Stomach smooth muscle (tissue), 2 donors: ENCODE measurements around the gene SMIM36.

Experiments
- H3K27ac ChIP-seq: one replicate; pipeline ENCODE4 v1.7.0; 2013; ENCODE audit warnings: mild to moderate bottlenecking, low read length, inconsistent platforms
- H3K27me3 ChIP-seq, 2 donors: one replicate each; pipeline ENCODE4 v1.7.0; 2013; ENCODE audit warnings: low read length in 2 of 2; ENCODE audit not compliant: insufficient read depth in 2 of 2, control insufficient read depth in 1 of 2
- H3K36me3 ChIP-seq, 2 donors: one replicate each; pipeline ENCODE4 v1.7.0; 2013; ENCODE audit warnings: low read length in 2 of 2; ENCODE audit not compliant: control insufficient read depth in 2 of 2, insufficient read depth in 2 of 2
- H3K4me1 ChIP-seq: one replicate; pipeline ENCODE4 v1.7.0; 2013; ENCODE audit warnings: low read length; ENCODE audit not compliant: control insufficient read depth, insufficient read depth
- H3K4me3 ChIP-seq, 2 donors: one replicate each; pipeline ENCODE4 v1.7.0; 2013; ENCODE audit warnings: low read length in 2 of 2
- H3K9ac ChIP-seq, 2 donors: one replicate each; pipeline ENCODE4 v1.7.0; 2013; ENCODE audit warnings: low read length in 2 of 2, mild to moderate bottlenecking in 1 of 2
- H3K9me3 ChIP-seq, 2 donors: one replicate each; pipeline ENCODE4 v1.7.0; 2013; ENCODE audit warnings: low read length in 2 of 2; ENCODE audit not compliant: control insufficient read depth in 2 of 2
- donor health status: healthy.
- donor health status: Pancreatic carcinoma.

SMIM36 gene

GRCh38 chr17:55510986-55511721, at the start of gene SMIM36:
Gene SMIM36 (minus strand): TSS chr17:55511452.
- Histone ChIP-seq H3K27me3 (no peaks in the 10 kb centered on the region), H3K9me3 (no peaks in the 10 kb centered on the region), H3K36me3 (no peaks in the 10 kb centered on the region), H3K9ac (no peak within 1 kb of the TSS), H3K27ac (no peak within 1 kb of the TSS), H3K4me1 (no peaks in the 10 kb centered on the region), H3K4me3 (no peak within 1 kb of the TSS)

- Histone ChIP-seq H3K9ac (no peak overlapping the region), H3K27ac (no peak overlapping the region), H3K4me3 (no peak overlapping the region), H3K27me3 (no peaks in the 10 kb centered on the region), H3K4me1 (no peaks in the 10 kb centered on the region), H3K36me3 (no peaks in the 10 kb centered on the region), H3K9me3 (no peaks in the 10 kb centered on the region)
Observed at GRCh38 chr17:55555772-55556171, 44.5 kb upstream of the SMIM36 start.

DNA sequence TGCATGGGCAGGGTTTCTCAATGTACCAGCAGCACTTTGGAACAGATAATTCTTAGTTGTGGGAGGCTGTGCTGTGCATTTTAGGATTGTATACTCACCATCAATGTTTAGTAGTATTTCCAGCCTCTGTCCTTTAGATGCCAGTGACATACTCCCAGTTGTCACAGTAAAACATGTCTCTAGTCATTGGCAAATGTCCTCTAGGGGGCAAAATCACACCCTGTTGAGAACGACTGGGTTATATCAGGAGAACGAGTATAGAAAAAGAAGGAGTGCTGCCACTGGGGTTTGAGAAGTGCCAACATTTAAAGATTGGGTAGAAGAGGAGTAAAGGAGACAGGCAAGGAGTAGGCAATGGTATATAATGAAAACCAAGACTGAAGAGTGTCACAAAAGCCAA, 37.9 kb upstream of the SMIM36 start:
- Histone ChIP-seq H3K27me3 (no peaks in the 10 kb centered on the region), H3K36me3 (no peaks in the 10 kb centered on the region), H3K27ac (no peak overlapping the region), H3K4me1 (no peaks in the 10 kb centered on the region), H3K4me3 (no peak overlapping the region), H3K9ac (no peak overlapping the region), H3K9me3 (no peaks in the 10 kb centered on the region)

GRCh38 chr17:55546991-55547664, 35.9 kb upstream of the SMIM36 start:
- no peaks in the 10 kb centered on the region for H3K36me3 ChIP-seq
- H3K27me3 ChIP-seq: no peaks in the 10 kb centered on the region
- no peak overlapping the region for H3K9ac ChIP-seq
- H3K4me3 ChIP-seq: no peak overlapping the region
- no peaks in the 10 kb centered on the region for H3K9me3 ChIP-seq
- H3K4me1 ChIP-seq: no peaks in the 10 kb centered on the region
- H3K27ac ChIP-seq: no peak overlapping the region

- no peak overlapping the region for H3K27ac ChIP-seq
- H3K9ac ChIP-seq: no peak overlapping the region
Observed at GRCh38 chr17:55546481-55546880, 35.2 kb upstream of the SMIM36 start.

GRCh38 chr17:55545806-55546205, 34.6 kb upstream of the SMIM36 start:
- Histone ChIP-seq H3K4me1 (no peaks in the 10 kb centered on the region), H3K27ac (no peak overlapping the region), H3K27me3 (no peaks in the 10 kb centered on the region), H3K4me3 (no peak overlapping the region), H3K9ac (no peak overlapping the region), H3K36me3 (no peaks in the 10 kb centered on the region), H3K9me3 (no peaks in the 10 kb centered on the region)

More at GRCh38 chr17:55546481-55546880, 35.2 kb upstream of the SMIM36 start:
- Histone ChIP-seq H3K36me3 (no peaks in the 10 kb centered on the region), H3K9me3 (no peaks in the 10 kb centered on the region), H3K4me1 (no peaks in the 10 kb centered on the region), H3K27me3 (no peaks in the 10 kb centered on the region), H3K4me3 (no peak overlapping the region)

- no peaks in the 10 kb centered on the region for H3K36me3 ChIP-seq
- H3K4me1 ChIP-seq: no peaks in the 10 kb centered on the region
- no peaks in the 10 kb centered on the region for H3K27me3 ChIP-seq
- H3K4me3 ChIP-seq: no peak overlapping the region
- no peak overlapping the region for H3K27ac ChIP-seq
- no peaks in the 10 kb centered on the region for H3K9me3 ChIP-seq
- no peak overlapping the region for H3K9ac ChIP-seq
Observed at GRCh38 chr17:55543709-55544108, 32.5 kb upstream of the SMIM36 start.

- Histone ChIP-seq H3K9ac (no peak overlapping the region), H3K36me3 (no peaks in the 10 kb centered on the region), H3K27ac (no peak overlapping the region)
Observed at GRCh38 chr17:55540414-55541091, 29.3 kb upstream of the SMIM36 start.

DNA sequence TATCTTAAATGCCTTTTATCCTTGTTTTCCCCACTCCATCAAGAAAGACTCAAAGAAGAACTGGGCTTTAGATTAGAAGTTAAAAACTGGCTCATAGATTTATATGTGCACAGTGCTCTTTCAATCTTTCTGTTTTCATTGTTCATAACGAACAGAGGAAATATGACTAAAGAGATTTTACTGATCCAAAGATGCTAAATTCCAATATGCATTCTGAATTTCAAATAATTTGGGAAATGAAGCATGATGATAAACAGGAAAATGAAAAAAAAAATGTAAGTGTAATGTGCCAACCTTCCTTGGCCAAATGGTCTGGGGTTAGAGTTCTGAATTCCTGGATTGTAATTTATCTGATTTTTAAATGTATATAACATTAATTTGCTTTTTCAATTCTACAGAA, 25.0 kb upstream of the SMIM36 start:
- H3K27ac ChIP-seq: no peak overlapping the region

More at GRCh38 chr17:55540414-55541091, 29.3 kb upstream of the SMIM36 start:
- no peaks in the 10 kb centered on the region for H3K27me3 ChIP-seq
- H3K9me3 ChIP-seq: no peaks in the 10 kb centered on the region
- no peaks in the 10 kb centered on the region for H3K4me1 ChIP-seq
- no peak overlapping the region for H3K4me3 ChIP-seq

GRCh38 chr17:55533608-55534007, 22.4 kb upstream of the SMIM36 start:
- H3K9ac ChIP-seq: no peak overlapping the region
- no peaks in the 10 kb centered on the region for H3K27me3 ChIP-seq
- H3K4me3 ChIP-seq: no peak overlapping the region
- H3K36me3 ChIP-seq: no peaks in the 10 kb centered on the region
- H3K9me3 ChIP-seq: no peaks in the 10 kb centered on the region
- H3K4me1 ChIP-seq: no peaks in the 10 kb centered on the region
- no peak overlapping the region for H3K27ac ChIP-seq

More for the DNA sequence above, 25.0 kb upstream of the SMIM36 start:
- Histone ChIP-seq H3K36me3 (no peaks in the 10 kb centered on the region), H3K4me3 (no peak overlapping the region), H3K9ac (no peak overlapping the region), H3K27me3 (no peaks in the 10 kb centered on the region), H3K4me1 (no peaks in the 10 kb centered on the region), H3K9me3 (no peaks in the 10 kb centered on the region)
